HG02973 (cell line): Measurements from ENCODE around the gene SUSD4.

ENCODE experiments used
- ATAC-seq: cut with Tn5 transposase; IDR thresholded peaks from one replicate; pipeline ENCODE4 v1.9.1; 2021; ENCODE audit warnings: moderate library complexity; ENCODE audit not compliant: unreplicated experiment

SUSD4 gene

GRCh38 chr1:223198628-223198965 lies 165.4 kb downstream of the SUSD4 start:
- ATAC-seq = no peak

GRCh38 chr1:223197923-223198627 lies 165.9 kb downstream of the SUSD4 start:
- no peak for ATAC-seq

DNA sequence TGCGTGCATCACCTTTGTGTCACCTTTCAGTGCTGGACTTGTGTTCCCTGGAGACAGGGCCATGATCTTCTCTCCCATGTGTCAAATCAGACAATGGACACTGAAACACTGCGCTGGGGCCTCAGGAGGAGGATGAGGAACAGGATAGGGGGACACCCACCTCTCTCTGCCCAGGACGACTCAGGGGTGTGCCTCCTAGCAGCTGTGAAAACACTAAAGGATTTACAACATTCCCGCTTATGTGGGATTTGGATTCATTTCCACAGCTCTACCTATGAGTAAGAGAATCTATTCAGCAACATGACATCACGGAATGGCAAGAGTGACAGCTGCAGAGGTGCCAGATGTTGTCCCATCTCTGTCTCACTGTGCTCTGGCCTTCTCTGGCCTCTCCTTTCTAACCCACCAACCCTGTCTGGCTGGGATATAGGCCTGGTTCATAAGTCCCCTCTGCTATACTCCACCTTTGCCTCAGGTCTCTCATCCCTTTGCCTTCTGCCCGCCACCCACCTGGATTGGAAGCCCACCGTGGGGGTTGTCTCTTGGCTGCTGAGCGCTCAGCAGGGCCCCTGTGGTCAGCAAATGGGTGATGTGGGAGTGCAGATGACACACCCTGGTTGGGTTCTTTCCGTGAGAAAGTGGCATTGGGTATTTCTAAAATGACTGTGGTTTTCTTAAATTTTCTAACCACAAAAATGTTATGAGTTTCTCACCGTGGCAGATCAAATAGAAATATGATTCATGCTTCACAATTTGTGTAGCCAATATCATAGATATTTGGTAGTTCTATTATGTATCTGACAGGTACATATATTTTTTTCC lies 173.9 kb downstream of the SUSD4 start:
- peak; percentile 66 for ATAC-seq

DNA sequence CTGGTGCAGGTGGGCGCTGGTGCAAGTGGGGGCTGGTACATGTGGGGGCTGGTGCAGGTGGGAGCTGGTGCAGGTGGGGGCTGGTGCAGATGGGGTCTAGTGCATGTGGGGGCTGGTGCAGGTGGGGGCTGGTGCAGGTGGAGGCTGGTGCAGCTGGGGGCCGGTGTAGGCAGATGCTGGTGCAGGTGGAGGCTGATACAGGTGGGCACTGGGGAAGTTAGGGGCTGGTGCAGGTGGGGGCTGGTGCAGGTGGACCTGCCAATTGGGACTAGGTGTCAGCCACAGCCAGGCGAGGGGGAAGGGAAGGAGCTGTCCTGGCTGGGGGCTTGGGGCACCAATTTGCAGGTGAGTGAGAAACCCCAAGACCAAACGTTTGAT lies 174.5 kb downstream of the SUSD4 start:
- no peak for ATAC-seq

GRCh38 chr1:223188618-223189356 lies 175.2 kb downstream of the SUSD4 start:
- no peak for ATAC-seq

DNA sequence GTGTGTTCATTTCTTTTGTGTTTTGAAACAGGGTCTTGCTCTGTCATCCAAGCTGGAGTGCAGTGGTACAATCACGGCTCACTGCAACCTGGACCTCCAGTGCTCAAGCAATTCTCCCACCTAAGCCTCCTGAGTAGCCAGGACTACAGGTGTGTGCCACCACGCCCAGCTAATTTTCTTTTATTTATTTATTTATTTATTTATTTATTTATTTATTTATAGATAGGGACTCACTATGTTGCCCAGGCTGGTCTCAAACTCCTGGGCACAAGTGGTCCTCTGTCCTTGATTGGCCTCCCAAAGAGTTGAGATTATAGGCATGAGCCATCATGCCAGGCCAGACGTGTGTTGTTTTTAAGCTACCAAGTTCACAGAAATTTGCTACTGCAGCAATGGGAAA lies 177.2 kb downstream of the SUSD4 start:
- no peak for ATAC-seq

DNA sequence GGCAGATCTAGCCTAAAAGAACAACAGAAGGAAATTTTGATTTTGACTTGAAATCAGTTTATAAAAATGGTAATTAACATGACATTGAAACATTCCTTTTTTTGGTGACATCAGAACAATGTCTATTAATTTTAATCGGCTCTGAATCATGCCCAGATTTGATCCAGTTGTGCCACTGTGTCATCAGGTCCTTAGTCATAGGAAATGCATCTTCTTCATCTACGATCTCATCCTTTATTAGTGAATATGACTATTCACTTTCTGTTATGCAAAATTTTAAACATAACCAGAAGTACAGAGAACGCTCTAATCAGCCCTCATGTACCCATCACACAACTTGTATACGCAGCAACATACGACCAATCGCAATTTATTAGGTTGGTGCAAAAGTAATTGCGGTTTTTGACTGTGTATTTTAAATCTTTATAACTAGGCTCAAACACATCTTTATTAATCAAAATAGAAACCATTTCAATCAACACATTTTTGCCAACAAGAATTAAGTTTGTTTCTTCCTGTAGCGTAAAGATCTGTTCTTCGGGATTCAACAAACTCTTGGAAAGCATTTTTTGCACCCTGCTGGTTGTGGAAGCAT lies 180.6 kb downstream of the SUSD4 start:
- ATAC-seq = no peak

GRCh38 chr1:223180731-223181321 lies 183.2 kb downstream of the SUSD4 start:
- ATAC-seq = no peak

GRCh38 chr1:223179786-223180185 lies 184.2 kb downstream of the SUSD4 start:
- ATAC-seq = no peak

DNA sequence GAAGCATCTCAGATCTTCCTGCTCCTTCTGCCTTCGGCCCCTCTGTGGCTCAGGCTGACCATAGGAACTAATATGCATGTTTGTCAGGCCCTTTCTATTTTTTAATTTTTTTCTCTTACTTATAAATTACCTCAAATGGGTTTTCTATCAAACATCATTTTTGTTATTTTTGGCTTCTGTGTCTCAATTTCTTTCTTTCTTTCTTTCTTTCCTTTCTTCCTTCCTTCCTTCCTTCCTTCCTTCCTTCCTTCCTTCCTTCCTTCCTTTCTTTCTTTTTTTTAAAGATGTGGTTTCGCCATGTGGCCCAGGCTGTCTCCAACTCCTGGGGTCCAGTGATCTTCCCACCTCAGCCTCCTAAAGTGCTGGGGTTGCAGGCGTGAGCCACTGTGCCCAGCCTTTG lies 184.7 kb downstream of the SUSD4 start:
- no peak for ATAC-seq

GRCh38 chr1:223177681-223178080 lies 186.3 kb downstream of the SUSD4 start:
- no peak for ATAC-seq

- ATAC-seq = no peak
These were observed 187.5 kb downstream of the SUSD4 start for GRCh38 chr1:223176437-223176836.

DNA sequence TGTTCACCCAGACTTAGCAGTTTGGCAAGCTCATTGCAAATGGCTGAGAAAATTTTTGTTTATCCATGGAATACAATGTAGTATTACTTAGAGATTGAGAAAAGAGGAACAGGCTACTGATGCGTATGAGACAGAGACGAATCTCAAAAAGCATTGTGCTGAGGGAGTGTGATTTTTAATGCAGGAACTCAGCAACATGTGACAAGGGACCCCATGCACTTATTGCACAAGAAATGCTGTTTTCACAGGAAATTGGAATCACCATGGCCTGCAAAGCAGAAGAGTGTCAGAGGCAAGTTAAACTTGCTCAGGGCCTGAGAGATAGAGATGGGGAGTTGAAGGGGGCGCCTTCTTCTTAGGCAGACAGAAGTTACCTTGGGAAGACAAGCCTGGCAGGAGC lies 188.3 kb downstream of the SUSD4 start:
- no peak for ATAC-seq

GRCh38 chr1:223175032-223175431 lies 188.9 kb downstream of the SUSD4 start:
- ATAC-seq = no peak
